CD1c-positive myeloid dendritic cell (primary cell): Measurements from ENCODE around the gene MMP27.
"Not testable (repeated sequence)": the region's sequence is repeated elsewhere in the genome, so short reads cannot be mapped to it uniquely, and the experiment has no call there.

Source experiments
- DNase-seq: peaks from one replicate; pipeline ENCODE4 v3.0.0-alpha.2; 2016; ENCODE audit errors: extremely low spot score

The MMP27 gene, protein sequence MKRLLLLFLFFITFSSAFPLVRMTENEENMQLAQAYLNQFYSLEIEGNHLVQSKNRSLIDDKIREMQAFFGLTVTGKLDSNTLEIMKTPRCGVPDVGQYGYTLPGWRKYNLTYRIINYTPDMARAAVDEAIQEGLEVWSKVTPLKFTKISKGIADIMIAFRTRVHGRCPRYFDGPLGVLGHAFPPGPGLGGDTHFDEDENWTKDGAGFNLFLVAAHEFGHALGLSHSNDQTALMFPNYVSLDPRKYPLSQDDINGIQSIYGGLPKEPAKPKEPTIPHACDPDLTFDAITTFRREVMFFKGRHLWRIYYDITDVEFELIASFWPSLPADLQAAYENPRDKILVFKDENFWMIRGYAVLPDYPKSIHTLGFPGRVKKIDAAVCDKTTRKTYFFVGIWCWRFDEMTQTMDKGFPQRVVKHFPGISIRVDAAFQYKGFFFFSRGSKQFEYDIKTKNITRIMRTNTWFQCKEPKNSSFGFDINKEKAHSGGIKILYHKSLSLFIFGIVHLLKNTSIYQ

DNA sequence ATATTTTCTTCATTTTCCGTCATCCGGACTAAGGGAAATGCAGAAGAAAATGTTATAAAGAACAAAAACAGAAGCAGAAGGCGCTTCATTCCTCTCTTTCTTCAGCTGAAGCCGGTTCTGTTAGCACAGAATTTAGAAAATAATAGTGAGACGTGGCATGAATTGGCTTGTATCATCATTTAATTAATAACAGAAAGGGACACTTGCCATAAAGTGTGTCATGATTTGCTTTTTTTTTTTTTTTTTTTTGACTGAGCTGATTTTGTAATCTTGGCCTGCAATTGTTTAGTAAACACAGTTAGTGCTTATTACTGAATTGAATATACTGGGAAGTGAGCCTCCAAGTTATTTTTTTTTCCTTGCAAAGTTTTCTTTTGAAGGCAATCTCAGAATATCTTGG lies at the start of gene MMP27:
TSS of gene MMP27 (minus strand) at position 144 of the 400 bp plus-strand sequence. CDS start at position 89, 55 bp downstream.
- no peak for DNase-seq

DNA sequence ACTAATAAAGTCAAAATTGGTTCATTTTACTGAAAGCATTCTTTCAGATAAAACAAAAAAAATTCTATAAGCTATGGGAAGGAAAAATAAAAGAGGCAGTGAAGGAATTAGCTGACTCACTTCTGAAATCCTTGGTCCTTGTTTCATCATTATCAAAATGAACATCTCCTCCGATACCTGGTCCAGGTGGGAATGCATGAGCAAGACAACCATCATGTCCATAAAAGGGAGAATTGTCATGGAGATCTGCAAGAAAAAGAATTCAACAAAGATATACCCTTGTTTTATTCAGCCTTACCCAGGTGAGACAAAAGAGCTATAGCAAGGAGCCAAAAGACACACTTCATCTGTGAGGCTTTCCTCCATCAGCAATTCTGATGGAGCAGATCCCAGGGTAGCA lies 47.7 kb upstream of the MMP27 start:
- no peak for DNase-seq

DNA sequence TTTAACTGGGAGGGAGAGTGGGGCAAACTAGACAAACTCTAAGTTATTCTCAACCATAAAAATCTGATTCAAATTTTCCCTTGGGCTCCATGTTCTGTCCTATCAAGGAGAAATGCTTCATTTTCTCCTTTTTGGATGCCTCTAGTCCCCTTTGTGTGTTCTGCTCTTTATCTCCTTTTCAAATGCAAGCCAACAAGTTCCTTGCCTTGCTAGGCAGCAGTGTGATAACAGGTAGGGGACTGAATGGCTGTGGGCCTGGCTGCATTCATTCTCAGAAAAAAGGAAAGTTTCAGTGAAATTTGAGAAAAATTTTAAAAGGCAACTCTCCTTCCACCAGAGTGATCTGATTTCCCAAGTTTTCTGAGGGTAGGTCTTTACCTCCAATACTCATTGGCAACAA lies 46.1 kb upstream of the MMP27 start:
- no peak for DNase-seq

DNA sequence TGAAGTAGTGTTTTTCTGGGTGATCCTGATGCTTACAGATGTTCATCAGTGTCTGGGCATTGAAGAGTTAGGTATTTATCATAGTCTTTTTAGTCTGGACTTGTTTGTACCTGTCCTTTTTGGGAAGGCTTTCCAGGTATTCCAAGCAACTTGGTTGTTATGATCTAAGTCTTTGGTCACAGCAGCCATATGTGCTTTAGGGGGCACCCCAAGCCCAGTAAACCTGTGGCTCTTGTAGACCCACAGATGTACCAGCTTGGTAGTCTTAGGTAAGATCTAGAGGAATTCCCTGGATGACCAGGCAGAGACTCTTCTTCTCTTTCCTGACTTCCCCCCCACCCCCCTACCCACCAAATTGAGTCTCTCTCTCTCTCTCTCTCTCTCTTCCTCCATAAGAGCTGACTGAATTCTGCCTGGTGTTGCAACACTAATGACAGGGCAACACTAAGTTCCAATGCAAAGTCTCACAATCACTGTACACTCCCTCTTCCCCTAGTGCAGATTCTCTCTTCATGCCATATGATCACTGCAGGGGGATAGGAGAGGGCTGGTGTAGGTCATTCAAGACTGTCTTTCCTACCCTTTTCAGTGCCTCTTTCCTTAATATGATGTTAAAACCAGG lies 43.6 kb upstream of the MMP27 start:
- DNase-seq: no peak

DNA sequence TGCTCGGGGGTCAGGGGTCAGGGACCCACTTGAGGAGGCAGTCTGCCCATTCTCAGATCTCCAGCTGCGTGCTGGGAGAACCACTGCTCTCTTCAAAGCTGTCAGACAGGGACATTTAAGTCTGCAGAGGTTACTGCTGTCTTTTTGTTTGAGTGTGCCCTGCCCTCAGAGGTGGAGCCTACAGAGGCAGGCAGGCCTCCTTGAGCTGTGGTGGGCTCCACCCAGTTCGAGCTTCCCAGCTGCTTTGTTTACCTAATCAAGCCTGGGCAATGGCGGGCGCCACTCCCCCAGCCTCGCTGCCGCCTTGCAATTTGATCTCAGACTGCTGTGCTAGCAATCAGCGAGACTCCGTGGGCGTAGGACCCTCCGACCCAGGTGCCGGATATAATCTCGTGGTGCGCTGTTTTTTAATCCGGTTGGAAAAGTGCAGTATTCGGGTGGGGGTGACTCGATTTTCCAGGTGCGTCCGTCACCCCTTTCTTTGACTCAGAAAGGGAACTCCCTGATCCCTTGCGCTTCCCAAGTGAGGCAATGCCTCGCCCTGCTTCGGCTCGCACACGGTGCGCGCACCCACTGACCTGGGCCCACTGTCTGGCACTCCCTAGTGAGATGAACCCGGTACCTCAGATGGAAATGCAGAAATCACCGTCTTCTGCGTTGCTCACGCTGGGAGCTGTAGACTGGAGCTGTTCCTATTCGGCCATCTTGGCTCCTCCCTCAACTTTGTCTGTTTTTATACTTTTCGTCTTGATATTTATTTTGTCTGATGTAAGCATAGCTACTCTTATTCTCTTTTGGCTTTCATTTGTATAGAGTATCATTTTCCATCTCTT lies 41.4 kb upstream of the MMP27 start:
- not testable (repeated sequence) for DNase-seq

DNA sequence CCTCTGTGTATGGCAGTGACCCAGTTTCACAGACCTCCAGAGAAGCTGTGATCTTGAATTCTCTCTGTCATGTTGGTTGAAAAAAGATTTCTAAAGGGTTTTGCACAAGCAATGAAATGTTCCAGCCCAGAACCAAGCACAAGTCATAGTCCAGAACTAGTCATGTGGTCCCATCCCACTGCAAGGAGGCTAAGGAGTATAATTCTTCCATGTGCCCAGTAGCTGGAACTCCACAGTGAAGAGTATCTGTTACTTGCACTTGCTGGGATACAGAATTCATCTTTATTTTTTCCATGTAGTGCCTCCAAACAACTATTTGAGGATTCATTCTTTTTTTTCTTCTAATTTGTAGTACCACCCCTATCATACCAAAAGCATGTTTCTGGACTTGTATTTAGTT lies 29.1 kb upstream of the MMP27 start:
- DNase-seq: no peak

DNA sequence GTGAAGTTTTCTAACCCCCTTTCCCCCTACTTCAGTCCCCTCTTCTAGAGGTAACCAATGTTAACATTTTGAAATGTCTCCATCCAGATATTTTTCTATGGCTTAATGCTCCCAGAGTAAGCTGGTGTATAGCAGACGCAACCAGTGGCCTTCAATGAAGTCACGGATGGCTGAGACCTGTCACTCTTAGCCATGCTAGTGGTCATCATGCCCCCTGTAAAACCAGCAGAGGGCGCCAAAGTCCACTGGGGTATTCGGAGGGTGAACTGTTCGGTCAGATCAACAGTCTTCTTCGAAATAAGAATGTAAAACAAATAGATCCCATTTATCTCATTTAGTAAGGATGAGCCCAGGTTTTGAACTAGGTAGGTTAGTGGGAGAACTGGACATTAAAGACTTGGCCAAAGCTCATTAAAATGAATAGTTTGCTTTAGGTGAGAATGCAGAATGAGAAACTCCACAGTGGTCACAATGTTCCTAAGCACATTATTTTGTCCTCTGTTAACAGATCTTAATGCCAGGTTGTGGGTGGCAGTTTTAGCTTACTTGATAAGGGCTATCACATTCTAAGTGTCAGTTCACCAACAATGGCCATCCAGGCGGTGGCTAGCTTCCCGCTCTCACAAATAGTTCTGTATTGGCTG lies 27.8 kb upstream of the MMP27 start:
- DNase-seq: peak; percentile 69

DNA sequence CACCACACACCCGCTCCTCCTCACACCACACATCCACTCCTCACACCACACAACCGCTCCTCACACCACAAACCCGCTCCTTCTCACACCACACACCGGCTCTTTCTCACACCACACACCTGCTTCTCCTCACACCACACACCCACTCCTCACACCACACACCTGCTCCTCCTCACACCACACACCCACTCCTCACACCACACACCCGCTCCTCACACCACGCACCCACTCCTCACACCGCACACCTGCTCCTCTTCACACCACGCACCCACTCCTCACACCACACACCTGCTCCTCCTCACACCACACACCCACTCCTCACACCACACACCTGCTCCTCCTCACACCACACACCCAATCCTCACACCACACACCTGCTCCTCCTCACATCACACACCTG lies 25.4 kb upstream of the MMP27 start:
- DNase-seq: not testable (repeated sequence)

DNA sequence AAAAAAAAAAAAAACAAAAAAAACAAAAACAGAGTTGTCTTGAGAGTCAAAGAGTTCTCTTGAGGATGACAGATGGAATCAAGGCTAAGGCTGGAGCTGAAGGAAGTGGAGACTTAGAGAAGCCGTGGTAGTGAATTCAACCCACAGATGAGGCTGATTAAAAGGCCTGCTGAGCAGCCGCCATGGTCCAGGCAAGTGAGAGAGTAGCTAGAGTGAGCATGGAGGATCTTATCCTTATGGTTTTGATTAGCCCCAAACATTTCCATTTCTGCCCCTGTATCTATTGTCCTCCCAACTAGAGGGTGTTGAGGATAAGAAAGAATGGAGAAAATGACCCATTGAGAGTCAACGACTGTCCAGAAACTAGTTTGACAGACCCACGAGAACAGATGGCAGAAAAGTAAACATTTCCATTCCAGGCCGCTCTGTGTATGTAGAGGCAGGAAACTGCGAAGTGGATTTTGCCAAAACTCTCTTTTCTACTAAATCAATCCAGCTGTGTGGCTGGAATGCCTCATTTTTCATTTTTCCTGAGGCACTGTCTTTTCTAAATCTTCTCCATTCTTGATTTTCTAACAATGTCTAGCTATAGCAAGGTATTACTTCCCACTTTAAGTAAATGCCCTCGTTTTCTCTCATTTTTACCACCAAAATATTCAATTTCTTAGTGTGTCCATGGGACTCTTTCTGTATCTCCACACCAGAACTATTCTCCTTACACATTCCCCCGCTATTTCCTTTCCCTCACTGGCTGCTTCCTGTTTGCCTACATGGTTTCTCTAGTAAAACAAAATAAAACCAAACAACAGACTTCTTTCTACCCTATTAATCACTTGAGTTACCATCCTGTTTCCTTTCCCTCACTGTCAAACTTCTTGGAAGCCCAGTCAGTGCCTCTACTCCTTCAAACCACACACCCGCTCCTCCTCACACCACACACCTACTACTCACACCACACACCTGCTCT lies 24.6 kb upstream of the MMP27 start:
- DNase-seq: no peak

DNA sequence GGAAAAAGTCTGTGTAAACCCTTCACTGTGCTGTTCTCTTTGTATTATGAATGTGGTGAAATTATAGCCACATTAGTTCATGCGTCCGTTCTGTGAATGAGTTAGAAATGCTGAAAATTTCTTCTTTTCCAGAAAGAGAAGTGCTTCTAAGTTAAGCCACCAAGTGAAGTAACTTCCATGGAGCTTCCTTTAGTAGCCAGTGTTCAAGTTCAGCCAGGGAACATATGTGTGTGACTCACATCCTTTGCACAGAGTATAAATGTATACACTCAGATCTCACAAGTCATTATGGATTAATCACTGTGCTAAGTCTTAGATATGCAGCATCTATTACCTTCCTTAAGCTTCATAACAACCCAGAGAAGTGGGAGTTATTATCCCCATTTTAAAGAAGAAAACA lies 22.3 kb upstream of the MMP27 start:
- DNase-seq: peak; percentile 72

DNA sequence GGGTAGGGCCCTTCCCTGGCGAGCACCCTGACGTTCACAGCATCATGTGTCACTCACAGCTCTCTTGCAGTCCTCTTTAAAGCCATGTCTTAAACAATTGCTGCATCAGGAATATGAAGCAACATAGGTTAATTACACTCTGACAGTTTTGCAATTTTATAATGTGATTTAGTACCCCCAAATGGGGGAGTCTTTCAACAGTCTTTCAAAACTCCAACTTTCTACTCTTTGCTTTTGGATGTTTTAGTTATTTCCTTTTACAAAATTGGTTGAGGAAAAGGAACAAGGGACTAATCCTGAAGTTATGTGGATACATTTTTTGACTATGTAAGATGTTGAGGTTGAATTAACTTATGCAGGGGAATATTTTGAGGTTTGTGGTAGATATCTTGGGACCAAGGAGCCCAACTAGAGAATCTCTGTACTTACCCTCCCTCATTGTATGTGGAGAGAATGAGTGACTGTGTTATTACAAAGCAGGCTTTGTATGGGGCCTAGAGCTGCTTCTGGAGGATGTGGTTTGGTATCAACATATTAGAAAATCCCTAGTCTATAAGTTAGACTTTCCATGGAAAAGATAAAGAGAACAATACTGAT lies 19.4 kb upstream of the MMP27 start, which contains the start of gene MMP8:
TSS of gene MMP8 (minus strand) at position 51 of the 597 bp plus-strand sequence. CDS start 99 bp downstream, outside the sequence.
- DNase-seq: no peak

DNA sequence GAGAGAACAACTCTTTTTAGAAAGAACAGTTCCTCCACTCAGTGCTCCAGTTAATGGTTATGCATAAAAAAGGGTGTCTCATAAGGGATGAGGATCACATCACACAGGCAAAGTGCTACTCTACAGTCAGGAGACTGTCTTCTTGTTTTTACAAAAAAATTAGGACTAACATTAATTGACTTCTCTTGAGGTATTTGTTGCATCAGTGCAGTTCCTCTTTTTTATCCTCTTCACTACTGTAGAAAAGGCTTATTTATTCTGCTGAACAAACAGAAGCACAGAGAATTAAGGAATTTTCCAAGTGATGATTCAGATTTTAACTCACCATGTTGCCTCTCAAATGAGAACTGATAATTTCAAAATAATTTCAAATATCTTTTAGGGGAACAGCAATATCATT lies 17.3 kb upstream of the MMP27 start:
- peak; percentile 85 for DNase-seq

DNA sequence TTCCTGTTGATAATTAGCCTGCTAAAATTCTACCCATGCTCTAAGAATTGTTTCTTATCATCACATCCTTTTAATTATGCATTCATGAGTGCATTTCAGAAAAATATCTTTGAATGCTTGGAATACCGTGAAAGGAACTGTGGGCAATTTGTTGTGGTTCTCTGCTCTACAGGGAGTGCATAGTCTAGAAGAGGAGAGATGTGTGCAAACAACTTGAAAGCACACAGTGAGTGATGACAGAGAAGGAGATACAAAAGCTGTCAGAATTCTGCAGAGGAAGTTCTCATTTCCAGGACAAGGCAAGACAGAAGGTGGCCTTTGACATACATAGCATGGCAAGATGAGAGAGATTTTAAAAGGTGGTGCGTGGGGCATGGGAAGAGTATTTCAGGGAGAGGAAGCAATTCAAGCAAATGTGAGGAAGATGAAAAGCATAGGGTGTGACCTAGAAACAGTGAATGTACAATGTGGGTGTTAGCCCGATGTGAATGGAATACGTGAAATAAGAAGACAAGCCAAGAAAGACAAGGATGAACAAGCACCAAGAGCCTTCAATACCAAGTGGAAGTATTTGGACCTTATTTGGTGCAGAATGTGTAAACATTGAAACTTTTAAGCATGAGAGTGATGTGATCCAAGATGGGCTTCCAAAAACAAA lies 14.2 kb upstream of the MMP27 start:
- DNase-seq: no peak

DNA sequence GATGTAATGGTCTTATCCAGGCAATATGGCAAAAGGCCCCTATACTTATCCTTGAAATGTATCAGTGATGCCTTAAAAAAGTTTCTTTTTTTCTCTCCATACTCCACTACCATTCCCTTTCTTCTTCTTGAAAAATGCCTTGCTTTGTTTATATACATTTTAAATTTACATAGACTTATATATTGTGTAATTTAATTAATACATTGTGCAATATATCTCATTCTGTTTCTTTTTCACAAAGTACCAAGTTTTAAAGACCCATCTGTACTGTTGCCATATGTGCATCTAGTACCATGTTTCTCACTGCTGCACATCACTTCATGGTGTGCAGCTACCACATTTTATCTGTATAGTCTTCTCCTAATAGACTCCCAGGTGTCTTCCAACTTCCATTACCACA lies 11.7 kb upstream of the MMP27 start:
- DNase-seq: no peak

DNA sequence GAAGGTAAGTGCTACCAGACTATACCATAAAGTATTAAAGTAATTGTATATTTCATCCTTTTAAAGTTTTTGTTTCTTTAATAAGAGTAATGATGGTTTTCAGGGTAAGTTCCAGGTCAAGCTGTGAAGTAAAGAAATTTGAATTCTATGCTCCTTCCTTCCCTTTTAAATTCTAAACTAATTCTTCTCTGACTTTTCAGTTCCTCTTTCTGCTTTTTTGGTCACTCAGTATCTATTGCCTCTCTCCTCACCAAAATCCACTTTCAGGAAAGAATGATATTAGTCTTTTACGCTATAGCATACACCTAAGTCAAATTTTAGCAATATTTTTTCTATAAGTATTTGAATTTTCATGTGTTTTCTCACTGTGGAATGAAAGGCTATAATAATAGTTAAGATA lies 11.0 kb upstream of the MMP27 start:
- peak; percentile 55 for DNase-seq

DNA sequence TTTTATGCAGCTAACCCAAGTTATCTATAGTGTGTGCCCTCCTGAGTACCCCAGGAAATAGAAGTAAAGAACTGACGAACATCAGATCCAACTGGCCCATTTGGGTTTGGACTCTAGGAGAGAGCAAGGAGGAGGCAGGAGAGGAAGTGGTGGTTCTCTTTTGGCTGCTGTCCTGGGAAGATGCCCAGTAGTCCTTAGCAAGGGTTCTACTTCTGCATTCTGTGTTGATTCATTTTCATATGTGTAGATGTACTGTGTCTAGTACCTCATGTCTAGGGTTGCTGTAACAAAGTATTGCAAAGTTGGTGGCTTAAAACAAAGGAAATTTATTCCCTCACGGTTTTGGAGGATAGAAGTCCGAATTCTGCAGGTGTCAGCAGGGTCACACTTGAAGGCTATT lies 6.6 kb upstream of the MMP27 start:
- DNase-seq: peak; percentile 74

DNA sequence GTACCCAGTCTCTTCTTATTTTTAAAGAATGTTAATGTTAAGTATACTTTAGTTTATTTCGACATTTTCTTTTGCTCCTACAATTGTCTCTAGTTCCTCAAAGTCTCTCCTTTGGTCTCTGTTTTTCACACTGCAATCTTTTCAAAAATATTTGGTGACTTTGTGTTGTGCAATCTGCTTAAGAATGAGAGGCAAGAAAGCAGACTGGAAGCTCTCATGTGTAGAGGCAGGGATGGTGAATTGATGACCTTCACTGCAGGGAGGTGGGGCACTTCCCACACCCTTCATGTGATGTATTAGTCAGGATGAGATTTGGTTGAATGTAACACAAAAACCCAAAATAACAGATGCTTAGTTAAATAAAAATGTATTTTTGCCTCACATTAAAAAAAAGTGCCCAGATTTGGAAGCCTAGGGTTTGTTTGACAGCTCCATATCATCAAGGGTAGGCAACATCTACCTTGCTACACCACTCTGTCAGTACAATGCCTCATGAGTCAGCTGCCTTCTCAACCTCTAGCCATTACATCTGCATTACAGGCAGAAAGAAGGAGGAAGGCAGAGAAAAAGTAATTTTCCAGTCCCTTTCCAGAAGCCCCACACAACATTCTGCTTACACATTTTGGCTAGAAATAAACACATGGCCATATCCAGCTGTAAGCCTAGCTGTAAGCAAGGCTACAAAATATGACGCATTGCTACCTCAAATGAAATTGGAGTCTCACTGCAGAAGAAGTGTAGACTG lies 3.8 kb upstream of the MMP27 start:
- DNase-seq: peak; percentile 54

DNA sequence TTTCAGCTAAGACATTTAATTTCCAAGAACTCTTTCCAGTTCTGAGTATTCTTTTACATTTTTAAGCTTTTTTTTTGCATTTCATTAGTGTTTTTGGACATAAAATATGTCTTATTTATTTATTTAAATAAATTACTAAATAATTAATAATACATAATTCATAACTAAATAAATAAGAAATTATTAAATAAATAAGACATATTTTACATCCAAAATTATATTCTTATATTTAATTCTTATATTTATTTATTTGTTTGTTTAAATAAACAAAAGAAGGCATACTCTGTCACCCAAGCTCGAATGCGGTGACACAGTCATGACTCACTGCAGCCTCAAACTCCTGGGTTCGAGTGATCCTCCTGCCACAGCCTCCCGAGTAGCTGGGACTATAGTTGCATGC lies 3.1 kb upstream of the MMP27 start:
- no peak for DNase-seq

DNA sequence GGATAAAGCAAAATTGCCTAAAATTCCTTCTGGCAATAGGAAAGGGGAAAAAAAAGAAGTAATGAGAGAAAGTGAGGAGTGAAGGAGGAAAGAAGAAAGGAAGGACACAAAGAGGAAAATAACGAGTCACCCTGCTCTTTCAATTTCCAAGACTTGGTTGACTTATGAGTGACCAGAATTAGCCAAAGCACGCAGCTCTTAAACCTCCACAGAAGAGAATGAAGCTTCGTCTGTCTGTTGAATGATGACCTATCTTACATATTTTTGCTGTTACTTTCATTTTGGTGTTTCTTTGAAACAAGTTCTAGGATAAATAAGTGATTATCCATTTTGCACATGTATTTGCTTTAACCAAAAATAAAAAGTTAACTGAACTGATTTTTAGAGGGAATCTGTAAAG lies 728 bp downstream of the MMP27 start:
- no peak for DNase-seq
